GM23338 (cell line): Measurements from ENCODE around the gene FBXL4. TPM values are rescaled to one million over a fixed set of nuclear protein-coding genes. Genes with fewer than 3 reads are reported as not detected.

Experiments used
- ATAC-seq: fragments of 200-7000 bp; cut with Tn5 transposase; 3 replicates; pipeline ENCODE4 v1.9.1; 2020
- DNase-seq: peaks from one replicate; pipeline ENCODE4 v3.0.0-alpha.2; 2015; ENCODE audit warnings: low spot score
- H2AFZ ChIP-seq: fragments of 200-600 bp; sonication (generic); 2 replicates; pipeline ENCODE4 v1.8.0; 2016; ENCODE audit warnings: antibody characterized with exemption, mild to moderate bottlenecking, moderate library complexity
- H3F3A ChIP-seq: fragments of 200-600 bp; sonication (generic); replicated peaks from 2 replicates; pipeline ENCODE4 v1.8.0; 2017; ENCODE audit warnings: antibody characterized with exemption, mixed run types, low read depth
- H3K27ac ChIP-seq: fragments of 200-600 bp; sonication (generic); 2 replicates; pipeline ENCODE4 v1.6.1; 2016; ENCODE audit warnings: low read depth
- H3K27me3 ChIP-seq: fragments of 200-600 bp; sonication (generic); 2 replicates; pipeline ENCODE4 v1.8.0; 2016; ENCODE audit warnings: mild to moderate bottlenecking, mixed run types, moderate library complexity; ENCODE audit not compliant: insufficient read depth
- H3K36me3 ChIP-seq: fragments of 200-600 bp; sonication (generic); 2 replicates; pipeline ENCODE4 v1.8.0; 2016; ENCODE audit warnings: mild to moderate bottlenecking; ENCODE audit not compliant: insufficient read depth
- H3K4me1 ChIP-seq: fragments of 200-600 bp; sonication (generic); 2 replicates; pipeline ENCODE4 v1.8.0; 2016; ENCODE audit warnings: mild to moderate bottlenecking, moderate library complexity; ENCODE audit not compliant: insufficient read depth
- H3K4me2 ChIP-seq: fragments of 200-600 bp; sonication (generic); 2 replicates; pipeline ENCODE4 v1.7.1; 2017; ENCODE audit warnings: mixed run types
- H3K4me3 ChIP-seq: fragments of 200-600 bp; sonication (generic); 2 replicates; pipeline ENCODE4 v1.6.1; 2016; ENCODE audit warnings: mixed run types
- H3K79me2 ChIP-seq: fragments of 200-600 bp; sonication (generic); replicated peaks from 2 replicates; pipeline ENCODE4 v1.8.0; 2017; ENCODE audit warnings: mild to moderate bottlenecking; ENCODE audit not compliant: insufficient read depth
- H3K9me2 ChIP-seq: fragments of 200-600 bp; sonication (generic); 2 replicates; pipeline ENCODE4 v1.8.0; 2017; ENCODE audit not compliant: insufficient read depth
- H4K20me1 ChIP-seq: fragments of 200-600 bp; sonication (generic); replicated peaks from 2 replicates; pipeline ENCODE4 v1.8.0; 2017; ENCODE audit warnings: mild to moderate bottlenecking; ENCODE audit not compliant: insufficient read depth
- H3K27ac Mint-ChIP-seq: 2 replicates; pipeline ENCODE4 v1.8.0; 2020; ENCODE audit warnings: inconsistent platforms, mild to moderate bottlenecking, moderate library complexity, mixed read lengths
- H3K27me3 Mint-ChIP-seq: 3 replicates; pipeline ENCODE4 v1.8.0; 2022; ENCODE audit warnings: low read depth, mild to moderate bottlenecking, moderate library complexity, mixed read lengths, inconsistent platforms; ENCODE audit not compliant: insufficient read depth, poor library complexity
- H3K36me3 Mint-ChIP-seq: 3 replicates; pipeline ENCODE4 v1.8.0; 2021; ENCODE audit warnings: low read depth, mild to moderate bottlenecking, inconsistent platforms, moderate library complexity, mixed read lengths
- H3K4me1 Mint-ChIP-seq: 3 replicates; pipeline ENCODE4 v1.8.0; 2020; ENCODE audit warnings: mild to moderate bottlenecking, inconsistent platforms, mixed read lengths
- H3K4me3 Mint-ChIP-seq: 3 replicates; pipeline ENCODE4 v1.8.0; 2021; ENCODE audit warnings: moderate library complexity, mild to moderate bottlenecking, inconsistent platforms, mixed read lengths
- H3K9me3 Mint-ChIP-seq: 3 replicates; pipeline ENCODE4 v1.8.0; 2020; ENCODE audit warnings: moderate library complexity, mild to moderate bottlenecking, inconsistent platforms, mixed read lengths
- CREB1 ChIP-seq: fragments of 250-450 bp; sonication (Bioruptor Pico); IDR thresholded peaks from 2 replicates; pipeline ENCODE4 v1.5.0; 2020; ENCODE audit warnings: low read depth, mild to moderate bottlenecking, moderate library complexity
- CTCF ChIP-seq, 2 experiments: fragments of 200-600 bp in 1 of 2; sonication (generic) in 1 of 2; conservative IDR thresholded peaks; 2 replicates each; pipeline versions ENCODE4 v1.5.1 to v1.6.1; 2016 to 2017; ENCODE audit warnings: antibody characterized with exemption in 2 of 2, low read depth in 2 of 2, mild to moderate bottlenecking in 2 of 2, moderate library complexity in 1 of 2
- EZH2phosphoT487 ChIP-seq: fragments of 200-600 bp; sonication (generic); IDR thresholded peaks from one replicate; pipeline ENCODE4 v1.8.1; 2018; ENCODE audit warnings: antibody characterized with exemption; ENCODE audit not compliant: unreplicated experiment
- JUNB ChIP-seq: IDR thresholded peaks from one replicate; pipeline ENCODE4 v1.6.1; 2016; ENCODE audit warnings: antibody characterized with exemption; ENCODE audit not compliant: unreplicated experiment
- NANOG ChIP-seq: IDR thresholded peaks from 2 replicates; pipeline ENCODE4 v1.6.1; 2016; ENCODE audit warnings: antibody characterized with exemption, borderline replicate concordance
- POLR2AphosphoS5 ChIP-seq: IDR thresholded peaks from 2 replicates; pipeline ENCODE4 v1.6.1; 2016; ENCODE audit warnings: antibody characterized with exemption, low read depth
- REST ChIP-seq: IDR thresholded peaks from one replicate; pipeline ENCODE4 v1.6.1; 2018; ENCODE audit warnings: antibody characterized with exemption; ENCODE audit not compliant: unreplicated experiment
- STAT1 ChIP-seq: IDR thresholded peaks from one replicate; pipeline ENCODE4 v1.6.1; 2016; ENCODE audit warnings: antibody characterized with exemption; ENCODE audit not compliant: unreplicated experiment
- ZNF114 ChIP-seq: fragments of 250-450 bp; sonication (Bioruptor Pico); IDR thresholded peaks from 2 replicates; pipeline ENCODE4 v1.5.0; 2020; ENCODE audit warnings: mild to moderate bottlenecking, moderate library complexity
- ZNF331 ChIP-seq: fragments of 250-450 bp; sonication (Bioruptor Pico); IDR thresholded peaks from 2 replicates; pipeline ENCODE4 v1.5.0; 2020; ENCODE audit warnings: low read depth, mild to moderate bottlenecking, moderate library complexity
- ZNF462 ChIP-seq: fragments of 250-450 bp; sonication (Bioruptor Pico); IDR thresholded peaks from 2 replicates; pipeline ENCODE4 v1.5.0; 2020; ENCODE audit warnings: mild to moderate bottlenecking, moderate library complexity
- polyA plus RNA-seq: library from polyadenylated mRNA; unstranded; fragments of >200 nt; fragmentation: Nextera tagmentation; extraction: Ambion mirVana; gene quantifications from 2 replicates; pipeline ENCODE4 v1.2.1, GENCODE V29; 2016
- total RNA-seq: library from RNA; depleted of rRNA; stranded (reverse); fragments of >200 nt; shearing (Covaris generic); gene quantifications from 2 replicates; pipeline ENCODE4 v1.2.3, GENCODE V29; 2014

The FBXL4 gene
- total and polyA plus RNA-seq, 2 experiments from 2014 or later: 8.5 to 23.4 TPM

GRCh38 chr6:98887650-98888049, 60.1 kb downstream of the FBXL4 start:
- no peaks in the 10 kb centered on the region for H3K27me3 Mint-ChIP-seq
- H3K9me2 ChIP-seq: no peaks in the 10 kb centered on the region
- no peak overlapping the region for H3K4me2 ChIP-seq
- H3K4me1 Mint-ChIP-seq: no peaks in the 10 kb centered on the region; the same call in 2 of the 3 replicates
- H3F3A ChIP-seq: no peaks in the 10 kb centered on the region
- no peak overlapping the region for H3K4me3 Mint-ChIP-seq
- H3K4me1 ChIP-seq: no peaks in the 10 kb centered on the region
- peaks cover 4% of the 10 kb centered on the region; the same call in 1 of the 3 replicates for H3K36me3 Mint-ChIP-seq
- H3K36me3 ChIP-seq: no peaks in the 10 kb centered on the region
- no peak overlapping the region for H3K4me3 ChIP-seq
- H3K79me2 ChIP-seq: no peaks in the 10 kb centered on the region
- DNase-seq (no peak), ATAC-seq (no peak)
- TF ChIP-seq EZH2phosphoT487 (no peak), NANOG (no peak), REST (no peak), JUNB (no peak), POLR2AphosphoS5 (no peak), ZNF114 (no peak), ZNF331 (CRISPR knock-in tag) (no peak), STAT1 (no peak)
- no peak overlapping the region for H3K27ac ChIP-seq
- no peaks in the 10 kb centered on the region for H3K9me3 Mint-ChIP-seq
- H4K20me1 ChIP-seq: no peaks in the 10 kb centered on the region
- no peak overlapping the region for H3K27ac Mint-ChIP-seq
- H2AFZ ChIP-seq: no peak overlapping the region
- H3K27me3 ChIP-seq: no peaks in the 10 kb centered on the region

GRCh38 chr6:98885330-98885729, 62.4 kb downstream of the FBXL4 start:
- peaks cover 4% of the 10 kb centered on the region; the same call in 1 of the 3 replicates for H3K36me3 Mint-ChIP-seq
- Histone ChIP-seq H3F3A (no peaks in the 10 kb centered on the region), H3K79me2 (no peaks in the 10 kb centered on the region), H3K4me3 (no peak overlapping the region), H3K27ac (no peak overlapping the region), H3K27me3 (no peaks in the 10 kb centered on the region), H3K4me2 (no peak overlapping the region), H3K36me3 (no peaks in the 10 kb centered on the region), H3K9me2 (no peaks in the 10 kb centered on the region), H3K4me1 (no peaks in the 10 kb centered on the region), H2AFZ (no peak overlapping the region), H4K20me1 (no peaks in the 10 kb centered on the region)
- no peaks in the 10 kb centered on the region for H3K27me3 Mint-ChIP-seq
- no peak for ATAC-seq
- H3K27ac Mint-ChIP-seq: no peak overlapping the region
- DNase-seq: no peak
- no peak overlapping the region for H3K4me3 Mint-ChIP-seq
- H3K9me3 Mint-ChIP-seq: no peaks in the 10 kb centered on the region
- H3K4me1 Mint-ChIP-seq: no peaks in the 10 kb centered on the region
- TF ChIP-seq ZNF114 (no peak), ZNF462 (CRISPR knock-in tag) (no peak), STAT1 (no peak), CTCF (conservative IDR thresholded peaks at IDR 0.05; ENCODE audit: low read depth in 2 of 2) (no peak), JUNB (no peak), ZNF331 (CRISPR knock-in tag) (no peak), POLR2AphosphoS5 (no peak), CREB1 (CRISPR knock-in tag) (no peak)
